DMS114 treated with DMSO at 0.1 percent for 48 hours (cell line): ENCODE results near the gene TMEM143.
"Not testable (repeated sequence)": the region's sequence is repeated elsewhere in the genome, so short reads cannot be mapped to it uniquely, and the experiment has no call there.

Source experiments
- DNase-seq: peaks from one replicate; lab custom pipeline; 2025; ENCODE audit not compliant: unreplicated experiment; lab: John Stamatoyannopoulos, UW

Gene TMEM143

DNA sequence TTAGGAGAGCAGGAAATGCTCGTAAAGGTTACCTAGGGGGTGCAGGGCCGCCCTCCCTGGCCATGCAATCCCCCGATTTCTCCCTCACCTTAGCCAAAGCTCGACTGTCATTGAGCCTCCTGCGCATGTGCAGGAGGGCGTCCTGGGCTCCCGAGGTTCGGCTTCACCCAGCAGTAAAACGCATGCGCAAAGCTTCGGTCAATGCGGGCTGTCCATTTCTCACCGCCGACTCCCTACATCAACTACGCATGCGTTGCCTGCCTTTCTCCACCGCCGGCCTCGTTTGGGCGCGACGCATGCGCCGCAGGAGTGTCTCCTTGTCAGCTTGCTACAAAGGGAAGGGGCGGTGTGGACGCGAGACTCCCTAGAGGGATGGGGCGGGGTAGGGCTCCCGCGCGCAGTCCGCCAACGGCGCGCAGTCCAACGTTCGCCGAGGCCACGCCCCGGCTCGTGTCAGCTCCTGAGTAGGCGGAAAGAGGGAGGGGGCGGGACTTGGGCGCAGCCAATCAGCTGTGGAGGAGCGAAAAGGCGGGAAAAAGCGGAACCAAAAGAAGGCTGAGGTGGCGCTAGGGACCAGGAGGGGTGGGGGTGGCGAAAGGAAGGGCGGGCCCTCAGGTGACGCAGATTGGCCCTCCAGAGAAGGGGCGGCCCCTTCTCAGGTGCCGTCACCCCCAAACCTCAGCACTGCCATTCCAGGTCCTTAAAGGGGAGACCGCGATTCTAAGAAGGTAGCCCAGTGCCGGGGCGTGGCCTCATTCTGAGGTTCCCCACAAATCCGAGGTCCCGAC lies at the start of gene TMEM143, which contains the start of gene SYNGR4:
Gene TMEM143, minus strand, starts transcription at position 131 of the 788 bp plus-strand sequence. Its CDS starts 20 bp downstream, at position 111.
Gene SYNGR4, plus strand, starts transcription at position 558 of the 788 bp plus-strand sequence. CDS start 1,476 bp downstream, outside the sequence.
- peak; percentile 93 for DNase-seq

DNA sequence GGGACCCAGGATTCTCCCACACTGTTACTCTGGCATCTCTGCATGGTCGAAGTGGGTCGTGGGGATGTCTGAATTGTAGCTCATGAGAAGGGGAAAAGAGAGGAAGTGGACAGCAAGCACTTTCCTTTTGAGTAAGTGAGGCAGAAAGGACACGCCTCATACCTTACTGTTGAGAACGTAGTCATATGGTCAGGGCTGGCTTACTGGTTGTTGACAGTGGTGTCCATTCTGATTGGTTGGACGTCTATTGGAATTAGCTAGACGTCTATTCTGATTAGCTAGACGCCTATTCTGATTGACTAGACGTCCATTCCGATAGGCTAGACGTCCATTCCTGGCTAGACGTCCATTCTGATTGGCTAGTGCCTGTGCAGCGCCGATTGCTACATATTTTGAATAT lies 42.1 kb upstream of the TMEM143 start:
- no peak for DNase-seq

DNA sequence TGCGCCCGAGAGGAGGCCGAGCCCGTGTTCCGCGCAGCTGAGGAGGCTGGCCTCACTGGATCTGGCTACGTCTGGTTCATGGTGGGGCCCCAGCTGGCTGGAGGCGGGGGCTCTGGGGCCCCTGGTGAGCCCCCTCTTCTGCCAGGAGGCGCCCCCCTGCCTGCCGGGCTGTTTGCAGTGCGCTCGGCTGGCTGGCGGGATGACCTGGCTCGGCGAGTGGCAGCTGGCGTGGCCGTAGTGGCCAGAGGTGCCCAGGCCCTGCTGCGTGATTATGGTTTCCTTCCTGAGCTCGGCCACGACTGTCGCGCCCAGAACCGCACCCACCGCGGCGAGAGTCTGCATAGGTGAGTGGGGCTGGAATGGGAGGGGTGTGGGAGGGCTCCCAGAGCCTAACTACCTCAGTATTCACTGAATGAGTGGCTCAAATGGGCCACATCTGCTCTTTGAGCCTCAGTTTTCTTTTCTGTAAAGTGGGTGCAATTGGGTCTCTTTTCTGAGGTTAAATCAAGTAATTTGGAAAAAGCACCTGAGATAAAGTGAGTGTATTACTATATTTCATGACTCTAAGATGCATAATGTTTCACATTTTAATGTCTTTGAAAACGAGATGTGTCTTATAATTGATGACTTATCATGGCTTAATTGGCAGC lies 41.4 kb upstream of the TMEM143 start:
- no peak for DNase-seq

DNA sequence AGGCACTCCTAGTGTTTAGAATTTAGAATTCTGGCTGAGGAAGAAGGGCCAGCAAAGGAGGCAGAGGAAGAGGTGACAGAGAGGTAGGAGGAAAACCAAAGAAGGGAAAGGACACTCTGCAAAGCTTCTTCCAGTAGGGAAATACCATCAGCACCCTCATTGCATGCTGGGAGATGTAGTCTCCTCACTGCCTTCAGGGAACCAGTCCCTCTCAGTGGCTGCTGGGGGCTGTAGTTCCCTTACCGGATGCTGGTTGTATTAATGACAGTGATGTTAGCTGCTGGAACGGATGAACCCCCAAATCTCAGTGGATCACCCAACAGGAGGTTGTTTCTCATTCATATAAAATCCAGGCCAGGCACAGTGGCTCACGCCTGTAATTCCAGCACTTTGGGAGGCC lies 39.9 kb upstream of the TMEM143 start:
- peak; percentile 54 for DNase-seq

DNA sequence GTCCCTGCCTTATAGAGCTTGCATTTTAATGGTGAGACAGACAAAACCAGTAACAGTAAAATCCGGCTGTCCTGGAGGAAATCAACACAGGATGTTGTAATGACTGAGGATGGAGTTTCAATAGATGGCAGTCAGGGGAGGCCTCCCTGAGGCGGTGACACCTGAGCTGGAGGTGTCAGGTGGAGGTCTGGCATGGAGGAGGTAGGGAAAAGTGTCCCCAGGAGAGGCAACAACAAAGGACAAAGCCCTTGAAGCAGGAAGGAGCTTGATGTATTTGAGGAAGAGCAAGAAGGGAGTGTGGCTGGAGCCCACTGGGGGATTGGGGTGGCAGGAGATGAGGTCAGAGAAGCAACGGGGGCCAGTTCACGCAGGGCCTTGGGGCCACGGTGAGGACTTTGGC lies 37.5 kb upstream of the TMEM143 start:
- no peak for DNase-seq

DNA sequence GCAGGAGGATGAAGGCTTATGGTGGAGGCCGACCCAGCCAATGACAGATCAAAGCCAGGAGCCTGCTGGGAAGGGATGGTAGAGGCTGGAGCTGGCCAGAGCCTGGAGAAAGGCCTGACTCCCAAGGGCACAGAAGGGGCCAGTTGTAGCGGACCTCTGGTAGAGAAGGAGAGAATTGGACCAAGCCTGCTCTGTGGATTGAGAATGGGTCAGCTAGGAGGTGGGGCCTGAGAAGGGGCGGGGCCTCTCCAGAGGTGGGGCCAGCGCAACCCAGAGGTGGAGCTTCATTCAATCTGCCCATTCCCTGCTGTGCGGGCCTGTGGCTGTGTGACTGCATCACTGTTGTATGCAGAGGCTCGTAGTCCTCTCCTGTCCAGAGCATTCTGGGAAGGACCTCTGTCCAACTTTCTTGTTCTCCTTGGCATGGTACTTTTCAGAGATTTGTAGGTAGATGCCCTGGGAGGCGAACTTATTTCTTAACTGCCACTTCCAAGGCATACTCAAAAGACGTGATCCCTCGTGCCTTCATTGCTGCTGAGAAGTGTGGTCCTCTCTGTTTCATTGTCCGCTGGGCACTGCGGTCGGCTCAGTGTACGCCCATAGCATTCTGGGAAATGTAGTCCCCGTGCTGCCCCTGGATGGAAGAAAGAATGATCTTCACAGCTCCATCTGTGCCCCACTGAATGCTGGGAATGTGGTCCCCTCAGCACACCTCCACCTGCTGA lies 36.4 kb upstream of the TMEM143 start:
- no peak for DNase-seq

DNA sequence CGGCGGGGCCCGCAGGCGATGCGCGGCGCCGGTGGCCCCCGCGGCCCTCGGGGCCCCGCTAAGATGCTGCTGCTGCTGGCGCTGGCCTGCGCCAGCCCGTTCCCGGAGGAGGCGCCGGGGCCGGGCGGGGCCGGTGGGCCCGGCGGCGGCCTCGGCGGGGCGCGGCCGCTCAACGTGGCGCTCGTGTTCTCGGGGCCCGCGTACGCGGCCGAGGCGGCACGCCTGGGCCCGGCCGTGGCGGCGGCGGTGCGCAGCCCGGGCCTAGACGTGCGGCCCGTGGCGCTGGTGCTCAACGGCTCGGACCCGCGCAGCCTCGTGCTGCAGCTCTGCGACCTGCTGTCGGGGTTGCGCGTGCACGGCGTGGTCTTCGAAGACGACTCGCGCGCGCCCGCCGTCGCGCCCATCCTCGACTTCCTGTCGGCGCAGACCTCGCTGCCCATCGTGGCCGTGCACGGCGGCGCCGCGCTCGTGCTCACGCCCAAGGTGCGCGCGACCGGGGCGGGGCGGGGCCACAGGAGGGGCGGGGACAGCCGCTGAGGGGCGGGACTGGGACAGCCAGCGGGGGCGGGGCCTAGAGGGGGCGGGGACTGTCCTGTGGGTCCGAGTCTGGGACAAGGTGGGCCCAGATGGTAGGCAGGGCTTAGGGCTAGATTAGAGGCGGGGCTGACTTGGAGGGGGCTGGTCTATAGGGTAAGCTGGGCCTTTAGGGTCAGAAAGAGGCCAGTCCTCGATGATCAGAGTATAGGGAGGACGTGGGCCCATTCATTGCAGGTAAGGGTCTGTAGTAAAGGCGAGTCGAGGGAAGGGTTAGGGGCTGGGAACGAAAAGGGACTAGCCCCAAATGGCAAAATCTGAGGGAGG lies 34.9 kb upstream of the TMEM143 start:
- no peak for DNase-seq

DNA sequence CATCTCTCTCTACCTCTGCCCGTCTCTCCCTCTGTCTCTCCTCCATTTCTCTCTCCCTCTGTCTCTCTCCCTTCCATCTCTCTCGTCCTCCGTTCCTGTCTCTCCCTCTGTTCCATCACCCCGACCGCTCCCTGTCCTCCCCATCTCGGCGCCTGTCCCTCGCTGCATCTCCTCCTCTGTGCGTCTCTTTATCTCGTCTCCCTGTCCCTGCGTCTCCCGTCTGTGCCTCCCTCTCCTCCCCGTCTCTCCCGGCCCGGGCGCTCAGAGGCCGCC lies 34.3 kb upstream of the TMEM143 start:
- no peak for DNase-seq

DNA sequence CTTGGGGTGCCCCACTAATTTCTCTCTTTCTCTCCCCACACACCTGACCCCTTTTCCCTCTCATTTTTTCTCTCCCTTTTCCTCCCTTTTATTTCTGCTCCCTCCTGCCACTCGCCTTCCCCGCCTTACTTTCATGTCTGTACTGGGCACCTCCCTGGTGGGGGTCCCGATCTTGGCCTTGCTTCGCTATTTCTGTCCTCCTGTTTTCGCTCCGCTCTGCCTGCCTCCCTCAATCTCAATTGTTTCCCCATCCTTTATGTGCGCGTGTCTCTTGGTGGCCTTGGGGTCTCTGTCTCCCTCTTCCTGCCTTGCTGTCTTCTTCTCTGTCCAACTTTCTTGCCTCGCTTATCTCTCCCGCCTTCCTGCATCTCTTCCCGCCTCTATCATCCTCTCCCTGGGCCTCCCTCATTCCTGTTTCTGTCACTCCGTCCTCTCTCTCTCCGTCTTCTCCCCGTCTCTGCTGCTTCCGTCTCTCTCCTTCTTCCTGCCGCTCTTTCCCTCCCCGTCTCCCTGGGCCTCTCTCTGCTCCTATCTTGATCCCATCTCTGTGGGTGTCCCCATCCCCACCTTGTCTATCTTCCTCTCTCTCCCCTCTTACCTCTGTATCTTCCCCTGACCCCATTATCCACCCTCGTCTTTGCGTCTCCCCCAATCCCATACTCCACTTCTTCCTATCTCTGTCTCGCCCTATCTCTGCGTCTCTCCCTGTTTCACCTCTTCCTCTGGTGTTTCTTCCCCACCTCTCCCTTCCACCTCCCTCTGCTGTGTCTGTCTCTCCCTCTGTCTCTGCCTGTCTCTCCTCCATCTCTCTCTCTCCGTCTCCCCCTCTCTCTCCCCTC lies 33.7 kb upstream of the TMEM143 start:
- no peak for DNase-seq

DNA sequence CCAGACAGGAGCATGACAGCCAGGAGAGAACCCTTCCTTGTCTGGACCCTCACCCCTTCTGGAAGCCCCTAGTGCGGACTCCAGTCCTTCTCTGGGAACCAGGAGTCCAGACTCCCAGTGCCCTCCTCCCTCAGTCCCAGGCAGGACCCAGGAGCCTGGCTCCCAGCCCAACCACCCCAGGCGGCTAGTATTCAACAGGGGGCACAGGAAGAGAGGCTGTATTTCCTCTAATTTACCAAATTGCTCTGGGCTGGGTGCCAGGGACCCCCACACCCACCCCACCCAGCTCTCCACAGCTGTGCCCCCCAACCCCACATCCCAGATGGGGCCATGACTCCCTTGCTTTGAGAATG lies 33.1 kb upstream of the TMEM143 start:
- DNase-seq = no peak

DNA sequence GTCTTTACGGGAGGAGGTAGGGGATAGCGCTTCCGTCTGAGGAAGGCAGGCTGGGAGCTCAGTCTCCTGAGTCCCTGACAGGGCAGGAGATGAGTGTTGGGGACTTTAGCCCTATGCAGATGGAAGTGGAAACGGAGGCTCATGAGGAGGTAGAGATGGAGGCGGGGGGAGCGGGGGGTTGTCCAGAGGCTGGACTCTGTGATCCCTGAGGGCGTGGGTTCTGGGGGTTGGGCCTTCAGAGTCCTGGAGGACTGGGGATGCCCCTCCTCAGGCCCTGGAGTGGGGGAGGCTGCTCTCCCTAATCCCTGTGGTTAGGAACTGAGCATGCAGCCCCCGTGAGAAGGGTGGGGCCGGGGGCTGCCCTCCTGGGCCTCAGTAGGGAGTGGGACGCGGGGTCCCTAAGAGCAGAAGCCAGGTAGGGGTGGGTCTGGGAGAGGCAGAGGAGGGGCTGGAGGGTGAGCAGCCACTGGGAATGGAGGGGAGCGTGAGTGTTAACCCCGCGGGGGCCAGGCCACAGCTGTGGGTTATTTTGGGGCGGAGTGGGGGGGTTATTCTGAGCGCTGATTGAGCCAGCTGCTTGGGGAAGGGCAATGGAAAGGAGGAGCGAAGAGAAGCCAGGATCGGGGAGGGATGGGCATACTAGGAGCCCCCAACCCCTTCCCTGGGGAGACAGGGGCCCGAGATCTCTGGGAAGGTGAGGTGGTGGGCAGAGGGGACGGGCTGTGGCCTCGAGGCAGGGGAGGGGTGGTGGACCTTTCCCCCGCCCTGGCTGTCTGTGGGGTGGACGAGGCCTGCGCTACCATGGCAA lies 32.5 kb upstream of the TMEM143 start:
- DNase-seq = no peak

DNA sequence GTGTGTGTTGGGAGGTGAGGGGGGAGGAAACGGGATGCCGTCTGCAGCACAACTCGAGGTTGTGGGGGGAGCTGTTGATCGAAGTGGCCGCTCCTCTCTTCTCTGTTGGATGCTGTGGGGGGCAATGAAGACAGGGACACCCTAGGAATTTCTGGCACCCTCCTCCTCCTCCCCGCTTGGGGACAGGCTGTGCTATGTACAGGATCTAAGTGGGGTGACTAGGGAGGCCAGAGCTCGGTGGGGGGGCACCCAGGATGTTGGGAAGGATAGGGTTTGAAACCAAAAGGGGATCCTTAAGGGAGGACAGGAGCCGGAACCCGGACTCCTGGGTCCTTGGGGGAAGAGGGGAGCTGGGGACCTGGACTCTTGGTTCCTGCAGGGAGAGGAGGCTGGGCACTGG lies 31.8 kb upstream of the TMEM143 start:
- DNase-seq = no peak

DNA sequence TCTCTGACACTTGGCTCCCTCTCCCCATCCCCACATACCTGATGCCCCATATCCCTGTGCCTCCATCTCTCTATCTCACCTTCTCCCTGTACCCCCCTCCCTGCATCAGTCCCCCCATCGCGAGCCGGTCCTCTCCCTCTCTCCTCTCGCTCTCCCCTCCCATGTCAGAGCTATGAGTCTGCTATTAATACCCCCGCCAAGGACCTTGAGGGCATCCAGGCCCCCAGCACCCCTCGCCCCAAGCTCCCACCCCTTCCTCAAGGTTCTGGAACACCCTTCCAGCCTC lies 31.4 kb upstream of the TMEM143 start:
- no peak for DNase-seq

DNA sequence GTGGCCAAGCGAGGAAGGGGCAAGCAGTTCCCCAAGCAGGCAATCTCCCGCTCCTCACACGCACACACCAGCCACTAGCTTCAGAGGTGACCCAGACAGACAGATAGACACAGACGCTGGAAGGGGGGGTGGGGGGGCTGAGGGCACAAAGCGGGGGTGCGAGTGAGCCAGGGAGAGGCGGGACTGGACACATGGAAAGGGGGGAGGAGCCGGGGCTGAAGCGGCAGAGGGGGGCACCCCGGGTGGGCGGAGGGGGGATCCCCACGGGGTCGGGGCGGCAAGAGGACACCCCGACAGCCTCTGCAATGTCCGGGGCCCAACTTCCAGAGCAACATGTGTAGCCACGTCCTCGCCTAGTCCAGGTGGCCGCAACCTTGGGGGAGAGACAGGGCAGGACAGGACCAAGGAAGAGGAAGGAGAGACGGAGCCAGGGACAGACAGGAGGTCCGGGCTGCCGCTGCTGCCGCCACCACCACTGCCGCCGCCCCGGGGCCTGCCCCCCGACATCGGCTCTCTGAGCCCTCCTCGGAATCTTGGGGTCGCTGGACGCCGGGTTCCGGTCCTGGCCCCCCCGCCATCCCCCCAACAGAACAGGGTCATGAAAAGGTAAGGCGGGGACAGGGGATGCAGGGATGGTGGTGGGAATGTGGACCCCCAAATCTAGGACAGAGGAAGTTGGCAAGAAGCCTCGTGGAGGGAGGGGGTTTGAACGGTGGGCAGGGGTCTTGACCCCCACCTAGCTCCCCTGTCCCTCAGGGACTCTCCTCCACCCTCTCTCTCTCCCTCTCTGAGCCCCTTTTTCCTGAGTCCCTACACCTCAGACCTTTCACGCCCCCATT lies 30.8 kb upstream of the TMEM143 start:
- no peak for DNase-seq

DNA sequence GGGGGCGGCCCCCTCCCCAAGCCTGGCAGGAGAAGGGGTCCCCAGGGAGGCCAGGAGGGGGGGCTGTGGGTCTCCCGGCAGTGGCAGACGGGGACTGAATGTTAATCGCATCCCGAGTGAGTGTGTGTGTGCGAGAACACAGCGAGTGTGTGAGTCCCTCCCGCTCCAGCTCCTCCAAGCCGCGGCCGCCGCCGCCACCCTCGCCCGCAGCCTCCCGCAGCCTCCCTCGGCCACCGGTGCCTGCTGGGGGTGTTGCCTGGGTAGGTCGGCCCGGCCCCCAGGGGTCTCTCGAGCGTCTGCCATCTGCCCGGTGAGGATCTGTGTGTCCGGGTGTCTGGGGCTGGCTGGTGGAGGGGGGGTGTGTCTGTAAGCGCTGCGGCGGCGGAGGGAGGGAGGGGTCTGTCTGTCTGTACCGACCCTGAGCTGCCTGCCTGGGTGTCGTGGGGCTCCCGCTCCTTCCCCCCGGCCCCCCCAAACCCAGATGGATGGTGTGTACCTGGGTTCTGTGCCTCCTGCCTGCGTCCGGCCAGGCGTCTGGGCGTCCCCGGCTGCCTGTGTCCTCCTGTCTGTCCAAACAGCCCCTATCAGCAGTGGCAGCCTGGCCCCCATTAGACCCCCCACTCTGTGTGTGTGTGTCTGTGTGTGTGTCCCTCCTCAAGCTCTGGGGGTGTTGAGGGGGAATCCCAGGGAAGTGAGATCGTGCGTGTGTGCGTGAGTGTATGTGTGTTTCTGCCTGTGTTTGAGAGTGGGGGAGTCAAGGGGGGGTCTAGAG lies 30.0 kb upstream of the TMEM143 start, which contains the start of gene GRIN2D:
Gene GRIN2D, plus strand, starts transcription at position 110 of the 772 bp plus-strand sequence. CDS start 4,725 bp downstream, outside the sequence.
- no peak for DNase-seq

DNA sequence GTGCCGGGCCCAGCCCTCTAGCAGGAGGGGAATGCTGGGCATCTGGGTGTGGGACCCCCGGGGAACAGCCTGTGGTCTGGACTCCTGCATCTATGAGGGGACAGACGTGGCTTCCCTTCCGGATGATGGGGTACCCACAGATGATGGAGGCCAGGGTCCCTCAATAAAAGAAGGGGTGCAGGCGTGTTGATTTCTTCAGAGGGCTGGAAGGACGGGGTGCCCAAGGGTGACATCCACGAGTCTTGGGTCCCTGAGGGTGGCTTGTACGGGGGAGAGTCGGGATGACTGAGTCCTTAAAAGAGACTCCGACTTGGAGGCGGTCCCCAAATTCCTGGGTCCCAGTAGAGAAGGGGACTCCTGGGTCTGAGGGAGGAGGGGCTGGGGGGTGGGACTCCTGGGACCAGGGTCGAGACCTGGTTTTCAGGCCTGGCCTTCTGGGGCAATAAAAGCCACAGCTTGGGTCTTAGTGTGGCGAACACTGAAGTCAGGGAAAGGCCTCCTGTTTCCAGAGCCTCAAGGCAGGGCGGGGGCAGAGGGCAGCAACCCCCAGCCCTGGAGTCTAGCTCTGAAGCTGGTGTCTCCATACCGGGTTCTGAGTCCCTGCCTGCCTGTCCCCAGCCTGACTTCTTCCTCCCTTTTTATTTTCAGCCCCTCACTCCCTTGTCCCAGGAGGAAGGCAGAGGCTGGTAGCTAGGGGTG lies 29.3 kb upstream of the TMEM143 start:
- no peak for DNase-seq

DNA sequence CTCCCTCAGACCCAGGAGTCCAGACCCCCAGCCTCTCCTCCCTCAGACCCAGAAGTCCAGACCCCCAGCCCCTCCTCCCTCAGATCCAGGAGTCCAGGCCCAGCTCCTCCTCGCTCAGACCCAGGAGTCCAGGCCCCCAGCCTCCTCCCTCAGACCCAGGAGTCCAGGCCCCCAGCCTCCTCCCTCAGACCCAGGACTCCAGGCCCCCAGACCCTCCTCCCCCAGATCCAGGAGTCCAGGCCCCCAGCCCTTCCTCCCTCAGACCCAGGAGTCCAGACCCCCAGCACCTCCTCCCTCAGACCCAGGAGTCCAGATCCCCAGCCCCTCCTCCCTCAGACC lies 28.2 kb upstream of the TMEM143 start:
- not testable (repeated sequence) for DNase-seq
